D721Med (cell line): ENCODE measurements around the gene DDX4.

Experiments used
- DNase-seq: peaks from one replicate; pipeline ENCODE4 v3.0.0; 2011; ENCODE audit warnings: low spot score; ENCODE audit not compliant: insufficient read length
- FAIRE-seq: peaks from 2 replicates; lab custom pipeline; 2011; peaks lifted over from hg19 to GRCh38; lab: Jason Lieb, UNC
- TF ChIP-seq, protein P1 (sequence below): IDR thresholded peaks from 2 replicates; pipeline ENCODE4 v1.5.1; 2012; ENCODE audit warnings: mild to moderate bottlenecking, control low read depth; ENCODE audit not compliant: insufficient read depth; ENCODE audit errors: missing control alignments

Gene DDX4

DNA sequence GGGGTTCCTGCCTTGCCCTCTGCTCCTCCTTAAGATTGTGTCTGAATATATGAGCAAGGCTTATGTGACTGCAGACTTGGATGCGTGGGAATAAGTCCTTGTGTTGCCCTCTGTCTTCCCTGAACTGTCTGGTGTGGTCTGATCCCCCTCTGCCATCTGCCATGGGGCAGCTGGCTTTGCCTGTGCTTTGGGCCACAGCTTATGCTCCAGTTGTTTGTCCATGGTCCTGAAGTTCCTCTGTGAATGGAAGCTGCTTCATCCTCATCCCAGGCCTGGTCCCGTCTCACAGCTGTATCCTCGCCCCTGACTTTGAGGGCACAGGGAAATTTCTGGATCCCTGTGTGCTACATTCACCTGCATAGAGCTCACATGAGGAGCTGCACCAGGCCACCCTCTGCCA, 128.0 kb downstream of the DDX4 start:
- FAIRE-seq (no peak), DNase-seq (no peak)
- TF ChIP-seq, protein P1, sequence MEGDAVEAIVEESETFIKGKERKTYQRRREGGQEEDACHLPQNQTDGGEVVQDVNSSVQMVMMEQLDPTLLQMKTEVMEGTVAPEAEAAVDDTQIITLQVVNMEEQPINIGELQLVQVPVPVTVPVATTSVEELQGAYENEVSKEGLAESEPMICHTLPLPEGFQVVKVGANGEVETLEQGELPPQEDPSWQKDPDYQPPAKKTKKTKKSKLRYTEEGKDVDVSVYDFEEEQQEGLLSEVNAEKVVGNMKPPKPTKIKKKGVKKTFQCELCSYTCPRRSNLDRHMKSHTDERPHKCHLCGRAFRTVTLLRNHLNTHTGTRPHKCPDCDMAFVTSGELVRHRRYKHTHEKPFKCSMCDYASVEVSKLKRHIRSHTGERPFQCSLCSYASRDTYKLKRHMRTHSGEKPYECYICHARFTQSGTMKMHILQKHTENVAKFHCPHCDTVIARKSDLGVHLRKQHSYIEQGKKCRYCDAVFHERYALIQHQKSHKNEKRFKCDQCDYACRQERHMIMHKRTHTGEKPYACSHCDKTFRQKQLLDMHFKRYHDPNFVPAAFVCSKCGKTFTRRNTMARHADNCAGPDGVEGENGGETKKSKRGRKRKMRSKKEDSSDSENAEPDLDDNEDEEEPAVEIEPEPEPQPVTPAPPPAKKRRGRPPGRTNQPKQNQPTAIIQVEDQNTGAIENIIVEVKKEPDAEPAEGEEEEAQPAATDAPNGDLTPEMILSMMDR, result no peak

DNA sequence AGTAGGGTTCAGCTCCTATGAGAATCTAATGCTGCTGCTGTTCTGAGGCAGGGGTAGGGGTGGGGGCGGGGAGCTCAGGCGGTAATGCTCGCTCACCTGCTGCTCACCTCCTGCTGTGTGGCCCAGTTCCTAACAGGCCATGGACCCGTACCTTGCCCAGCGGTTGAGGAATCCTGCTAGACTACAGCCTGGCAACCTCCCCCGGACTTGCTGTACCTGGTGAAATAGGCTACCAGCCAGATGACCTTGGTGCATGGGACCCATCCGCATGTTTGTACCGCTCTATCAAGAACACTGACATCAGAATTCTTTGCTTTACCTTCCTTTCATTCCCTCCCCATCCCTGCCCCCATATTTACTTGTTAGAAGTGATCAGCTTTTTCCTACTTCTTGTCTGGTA, 128.6 kb downstream of the DDX4 start:
- DNase-seq (no peak), FAIRE-seq (no peak)
- TF ChIP-seq, protein P1, result no peak
